H9 (cell line): Measurements from ENCODE around the gene NUDT2. TPM values are rescaled to one million over a fixed set of nuclear protein-coding genes. Genes with fewer than 3 reads are reported as not detected.

Source experiments
- DNase-seq: peaks from one replicate; pipeline ENCODE4 v3.0.0-alpha.2; 2017
- H2AFZ ChIP-seq: one replicate; pipeline ENCODE4 v1.6.1; 2013; ENCODE audit warnings: mild to moderate bottlenecking, low read length, control low read depth, moderate library complexity
- H2AK5ac ChIP-seq: 2 replicates; pipeline ENCODE4 v1.6.1; 2013; ENCODE audit warnings: low read length, control low read depth, mixed read lengths; ENCODE audit not compliant: insufficient read length
- H2BK120ac ChIP-seq: one replicate; pipeline ENCODE4 v1.6.1; 2013; ENCODE audit warnings: low read depth, mild to moderate bottlenecking, low read length, control low read depth, inconsistent platforms; ENCODE audit not compliant: poor library complexity, severe bottlenecking
- H2BK12ac ChIP-seq: 2 replicates; pipeline ENCODE4 v1.6.1; 2013; ENCODE audit warnings: low read length, control low read depth, mixed read lengths, low read depth; ENCODE audit not compliant: insufficient read length
- H2BK15ac ChIP-seq: 2 replicates; pipeline ENCODE4 v1.6.1; 2013; ENCODE audit warnings: low read depth, low read length, control low read depth
- H2BK20ac ChIP-seq: one replicate; pipeline ENCODE4 v1.6.1; 2013; ENCODE audit warnings: low read depth, mild to moderate bottlenecking, low read length, control low read depth, inconsistent platforms; ENCODE audit not compliant: poor library complexity, severe bottlenecking
- H2BK5ac ChIP-seq: 2 replicates; pipeline ENCODE4 v1.6.1; 2013; ENCODE audit warnings: low read length, control low read depth, mixed read lengths; ENCODE audit not compliant: insufficient read length
- H3K14ac ChIP-seq: 2 replicates; pipeline ENCODE4 v1.6.1; 2013; ENCODE audit warnings: low read length, control low read depth; ENCODE audit not compliant: insufficient read depth
- H3K18ac ChIP-seq: 2 replicates; pipeline ENCODE4 v1.6.1; 2013; ENCODE audit warnings: low read depth, mild to moderate bottlenecking, mixed read lengths, low read length, control low read depth; ENCODE audit not compliant: insufficient read length
- H3K23ac ChIP-seq: 2 replicates; pipeline ENCODE4 v1.6.1; 2013; ENCODE audit warnings: low read length, control low read depth, mixed read lengths, low read depth; ENCODE audit not compliant: insufficient read length
- H3K23me2 ChIP-seq: 2 replicates; pipeline ENCODE4 v1.6.1; 2013; ENCODE audit warnings: low read depth, mild to moderate bottlenecking, mixed read lengths, low read length, control low read depth; ENCODE audit not compliant: insufficient read length, poor library complexity, severe bottlenecking
- H3K27ac ChIP-seq: 2 replicates; pipeline ENCODE4 v1.5.1; 2013; ENCODE audit warnings: low read length, control low read depth, mixed read lengths, low read depth; ENCODE audit not compliant: insufficient read length
- H3K27me3 ChIP-seq: 2 replicates; pipeline ENCODE4 v1.6.1; 2013; ENCODE audit warnings: low read length, control low read depth, inconsistent platforms; ENCODE audit not compliant: insufficient read depth
- H3K4ac ChIP-seq: 2 replicates; pipeline ENCODE4 v1.6.1; 2013; ENCODE audit warnings: low read depth, mild to moderate bottlenecking, control low read depth, inconsistent platforms, low read length, moderate library complexity
- H3K4me1 ChIP-seq: 2 replicates; pipeline ENCODE4 v1.6.1; 2013; ENCODE audit warnings: low read length, control low read depth, inconsistent platforms; ENCODE audit not compliant: insufficient read depth
- H3K4me2 ChIP-seq: 2 replicates; pipeline ENCODE4 v1.6.1; 2013; ENCODE audit warnings: low read length, control low read depth, mixed read lengths; ENCODE audit not compliant: insufficient read length, insufficient read depth
- H3K56ac ChIP-seq: 2 replicates; pipeline ENCODE4 v1.6.1; 2013; ENCODE audit warnings: low read depth, mild to moderate bottlenecking, mixed read lengths, low read length, control low read depth; ENCODE audit not compliant: insufficient read length
- H3K79me1 ChIP-seq: 2 replicates; pipeline ENCODE4 v1.6.1; 2013; ENCODE audit warnings: low read depth, mild to moderate bottlenecking, moderate library complexity, low read length, control low read depth, inconsistent platforms; ENCODE audit not compliant: insufficient read depth, poor library complexity, severe bottlenecking
- H3K79me2 ChIP-seq: 2 replicates; pipeline ENCODE4 v1.6.1; 2013; ENCODE audit warnings: low read length, control low read depth, inconsistent platforms; ENCODE audit not compliant: insufficient read depth
- H3K9ac ChIP-seq: 2 replicates; pipeline ENCODE4 v1.6.1; 2013; ENCODE audit warnings: low read length, control low read depth, mixed read lengths; ENCODE audit not compliant: insufficient read length; ENCODE audit errors: extremely low read depth
- H3K9me3 ChIP-seq: one replicate; pipeline ENCODE4 v1.6.1; 2013; ENCODE audit warnings: low read depth, low read length, inconsistent platforms; ENCODE audit not compliant: control insufficient read depth
- H3T11ph ChIP-seq: one replicate; pipeline ENCODE4 v1.6.1; 2013; ENCODE audit warnings: mild to moderate bottlenecking, low read length, control low read depth, inconsistent platforms
- H4K20me1 ChIP-seq: one replicate; pipeline ENCODE4 v1.6.1; 2013; ENCODE audit not compliant: control insufficient read depth, insufficient read length, insufficient read depth
- H4K5ac ChIP-seq: 2 replicates; pipeline ENCODE4 v1.6.1; 2013; ENCODE audit warnings: low read depth, mild to moderate bottlenecking, mixed read lengths, low read length, control low read depth; ENCODE audit not compliant: insufficient read length
- H4K8ac ChIP-seq: replicated peaks from 2 replicates; pipeline ENCODE4 v1.6.1; 2013; ENCODE audit warnings: low read length, control low read depth, mixed read lengths, low read depth; ENCODE audit not compliant: insufficient read length
- H4K91ac ChIP-seq: 2 replicates; pipeline ENCODE4 v1.6.1; 2013; ENCODE audit warnings: low read depth, mild to moderate bottlenecking, moderate library complexity, mixed read lengths, low read length, control low read depth; ENCODE audit not compliant: insufficient read length
- H3K27ac Mint-ChIP-seq, 3 experiments: 2 replicates in 2 of 3; 3 replicates in 1 of 3; pipeline ENCODE4 v1.8.0; 2020 to 2021; ENCODE audit warnings: mixed read lengths in 3 of 3, mild to moderate bottlenecking in 1 of 3, moderate library complexity in 1 of 3
- H3K27me3 Mint-ChIP-seq: 2 replicates; pipeline ENCODE4 v1.8.0; 2021; ENCODE audit warnings: low read depth, mild to moderate bottlenecking, moderate library complexity, mixed read lengths
- H3K36me3 Mint-ChIP-seq, 3 experiments: 2 replicates in 2 of 3; 3 replicates in 1 of 3; pipeline ENCODE4 v1.8.0; 2020 to 2021; ENCODE audit warnings: low read depth in 3 of 3, mixed read lengths in 3 of 3; ENCODE audit not compliant: insufficient read depth in 1 of 3
- H3K4me1 Mint-ChIP-seq, 2 experiments: 2 replicates each; pipeline ENCODE4 v1.8.0; 2020; ENCODE audit warnings: mixed read lengths in 2 of 2
- H3K4me3 Mint-ChIP-seq, 2 experiments: 2 replicates in 1 of 2; 3 replicates in 1 of 2; pipeline ENCODE4 v1.8.0; 2020 to 2021; ENCODE audit warnings: mild to moderate bottlenecking in 2 of 2, mixed read lengths in 2 of 2, moderate library complexity in 1 of 2
- H3K9me3 Mint-ChIP-seq, 2 experiments: 2 replicates in 1 of 2; 3 replicates in 1 of 2; pipeline ENCODE4 v1.8.0; 2020; ENCODE audit warnings: mild to moderate bottlenecking in 2 of 2, mixed read lengths in 2 of 2, moderate library complexity in 1 of 2
- WGBS: extraction: QIAGEN DNeasy Blood & Tissue Kit; methylation state at CpG from one replicate; pipeline ENCODE4 v1.1.7; 2013; ENCODE audit warnings: missing lambda C conversion rate, low lambda C conversion rate, mixed read lengths; ENCODE audit not compliant: insufficient read length; ENCODE audit errors: extremely low coverage; 5-methylcytosine and 5-hydroxymethylcytosine counted together
- total RNA-seq: library from RNA; stranded (reverse); gene quantifications from 2 replicates; pipeline ENCODE4 v1.2.1, GENCODE V29; 2021
- TF ChIP-seq, protein P1 (sequence below): fragments of 200-600 bp; sonication (generic); conservative IDR thresholded peaks from 3 replicates; pipeline ENCODE4 v1.8.0; 2021; ENCODE audit warnings: antibody characterized with exemption, mild to moderate bottlenecking

The NUDT2 gene
- total RNA-seq, 1 experiment from 2014 or later: 14.1 TPM

DNA sequence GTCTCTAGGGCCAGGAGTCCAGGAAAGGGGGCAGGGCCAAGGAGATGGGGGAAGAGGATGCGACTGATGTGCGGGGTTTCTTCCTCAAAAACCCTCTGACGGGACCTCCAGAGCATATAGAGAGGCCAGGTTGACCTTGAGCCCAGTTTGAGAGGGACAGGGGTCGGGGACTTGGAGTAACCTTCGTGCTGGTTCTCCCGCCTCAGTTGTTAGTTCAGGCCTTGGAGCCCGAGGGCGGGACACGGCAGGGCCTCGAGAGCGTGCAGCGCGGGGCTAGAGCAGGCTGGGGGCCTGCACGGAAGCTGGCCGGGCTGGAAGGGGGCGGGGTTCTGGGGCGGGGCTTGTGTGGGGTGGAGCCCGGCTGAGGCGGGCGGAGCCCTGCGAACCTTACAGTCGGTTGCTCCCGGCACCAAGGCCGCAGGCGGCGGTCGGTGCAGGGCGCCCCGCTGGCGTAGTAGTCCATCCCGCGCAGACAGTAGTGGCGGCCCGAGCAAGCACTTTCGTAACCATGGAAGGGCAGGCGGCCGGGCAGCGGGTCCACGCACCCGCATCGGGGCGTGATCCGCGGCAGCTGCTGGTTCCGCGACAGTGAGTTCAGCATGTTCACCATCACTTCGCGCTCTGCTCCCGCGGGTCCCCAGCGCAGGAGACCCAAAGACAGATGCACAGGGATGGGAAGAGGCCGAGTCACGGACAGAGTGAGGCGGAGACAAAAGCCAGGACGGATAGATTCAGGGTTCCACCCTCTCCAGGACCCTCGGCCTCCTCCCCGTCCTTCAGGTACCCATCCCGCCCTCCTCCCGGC, 51.3 kb downstream of the NUDT2 start:
- no peak overlapping the region for H2AFZ ChIP-seq
- H2BK120ac ChIP-seq: no peak overlapping the region
- TF ChIP-seq, protein P1, sequence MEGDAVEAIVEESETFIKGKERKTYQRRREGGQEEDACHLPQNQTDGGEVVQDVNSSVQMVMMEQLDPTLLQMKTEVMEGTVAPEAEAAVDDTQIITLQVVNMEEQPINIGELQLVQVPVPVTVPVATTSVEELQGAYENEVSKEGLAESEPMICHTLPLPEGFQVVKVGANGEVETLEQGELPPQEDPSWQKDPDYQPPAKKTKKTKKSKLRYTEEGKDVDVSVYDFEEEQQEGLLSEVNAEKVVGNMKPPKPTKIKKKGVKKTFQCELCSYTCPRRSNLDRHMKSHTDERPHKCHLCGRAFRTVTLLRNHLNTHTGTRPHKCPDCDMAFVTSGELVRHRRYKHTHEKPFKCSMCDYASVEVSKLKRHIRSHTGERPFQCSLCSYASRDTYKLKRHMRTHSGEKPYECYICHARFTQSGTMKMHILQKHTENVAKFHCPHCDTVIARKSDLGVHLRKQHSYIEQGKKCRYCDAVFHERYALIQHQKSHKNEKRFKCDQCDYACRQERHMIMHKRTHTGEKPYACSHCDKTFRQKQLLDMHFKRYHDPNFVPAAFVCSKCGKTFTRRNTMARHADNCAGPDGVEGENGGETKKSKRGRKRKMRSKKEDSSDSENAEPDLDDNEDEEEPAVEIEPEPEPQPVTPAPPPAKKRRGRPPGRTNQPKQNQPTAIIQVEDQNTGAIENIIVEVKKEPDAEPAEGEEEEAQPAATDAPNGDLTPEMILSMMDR: no peak
- 0 out of 2 replicates have a peak, but pooled peaks cover 3% of the 10 kb centered on the region for H3K4me1 ChIP-seq
- no peak overlapping the region for H4K8ac ChIP-seq
- no CpG with 5 or more reads among the region's 59 CpGs for WGBS
- peak overlapping the region; percentile 59 for H3K4me2 ChIP-seq
- H3K79me1 ChIP-seq: no peaks in the 10 kb centered on the region
- H3K23ac ChIP-seq: no peak overlapping the region
- H3K36me3 Mint-ChIP-seq: no peaks in the 10 kb centered on the region; a peak in 1 of 7 replicates
- no peak overlapping the region for H2BK12ac ChIP-seq
- H3K23me2 ChIP-seq: peaks cover 34% of the 10 kb centered on the region
- no peak overlapping the region for H2BK15ac ChIP-seq
- H2BK5ac ChIP-seq: no peak overlapping the region
- no peak overlapping the region for H4K5ac ChIP-seq
- no peak overlapping the region for H2AK5ac ChIP-seq
- H3K27me3 Mint-ChIP-seq: peaks cover 60% of the 10 kb centered on the region
- no peaks in the 10 kb centered on the region for H3K79me2 ChIP-seq
- DNase-seq: peak; percentile 92
- no peak overlapping the region for H3K27ac ChIP-seq
- no peak overlapping the region for H3K18ac ChIP-seq
- peaks cover 2% of the 10 kb centered on the region; the same call in 1 of the 2 replicates for H3K27me3 ChIP-seq
- H3K4me1 Mint-ChIP-seq: peaks cover 15 to 29% of the 10 kb centered on the region in 2 experiments
- no peak overlapping the region for H3T11ph ChIP-seq
- H3K9ac ChIP-seq: peak overlapping the region; percentile 16
- no peaks in the 10 kb centered on the region for H4K20me1 ChIP-seq
- H3K9me3 Mint-ChIP-seq: no peaks in the 10 kb centered on the region
- no peak overlapping the region for H4K91ac ChIP-seq
- H3K27ac Mint-ChIP-seq: no peak overlapping the region
- H3K4ac ChIP-seq: no peak overlapping the region
- peak overlapping the region; percentile 83 to 95 for H3K4me3 Mint-ChIP-seq
- peak overlapping the region; percentile 62; the same call in 1 of the 2 replicates for H3K14ac ChIP-seq
- no peak overlapping the region for H3K56ac ChIP-seq
- no peaks in the 10 kb centered on the region for H3K9me3 ChIP-seq
- no peak overlapping the region for H2BK20ac ChIP-seq
